HG02981 (cell line): ENCODE measurements around the gene NHERF1.

Experiments
- ATAC-seq: cut with Tn5 transposase; IDR thresholded peaks from one replicate; pipeline ENCODE4 v1.9.1; 2021; ENCODE audit warnings: mild to moderate bottlenecking, moderate library complexity; ENCODE audit not compliant: unreplicated experiment

NHERF1 gene

GRCh38 chr17:74767111-74767516, 18.7 kb downstream of the NHERF1 start:
- ATAC-seq = no peak

GRCh38 chr17:74768069-74768762, 19.8 kb downstream of the NHERF1 start:
- ATAC-seq = no peak

GRCh38 chr17:74768763-74769114, 20.3 kb downstream of the NHERF1 start:
- no peak for ATAC-seq

GRCh38 chr17:74769266-74769855, 20.9 kb downstream of the NHERF1 start:
- no peak for ATAC-seq

DNA sequence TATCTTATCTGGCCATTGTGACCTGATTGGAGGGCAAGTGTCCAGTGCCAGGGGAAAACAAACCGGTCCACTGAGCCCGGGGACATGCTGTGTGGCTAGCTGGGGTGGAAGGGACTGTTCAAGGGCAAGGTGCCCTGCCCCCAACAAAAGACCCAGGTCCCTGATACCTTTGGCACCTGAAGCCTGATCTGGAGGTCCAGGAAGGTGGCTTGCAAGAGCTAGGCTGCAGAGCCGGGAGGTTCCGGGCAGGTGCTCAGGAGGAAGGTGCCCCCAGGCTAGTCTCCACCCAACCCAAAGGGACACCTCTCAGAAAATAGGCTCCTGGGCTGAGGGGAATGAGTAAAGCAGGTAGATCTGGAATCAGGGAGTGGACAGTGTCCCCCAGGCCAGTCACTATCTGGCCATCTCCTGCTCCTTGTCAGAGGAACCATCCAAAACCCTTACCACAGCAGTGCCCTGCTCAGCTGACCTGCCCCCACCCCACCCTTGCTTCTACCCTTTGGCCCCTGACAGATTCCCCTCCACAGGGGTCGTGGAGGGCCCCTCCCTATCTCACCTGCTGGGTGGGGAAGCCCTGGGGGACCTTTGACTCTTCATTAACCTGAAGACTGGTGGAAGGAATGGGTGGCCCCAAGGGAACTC, 21.5 kb downstream of the NHERF1 start:
- ATAC-seq = no peak

DNA sequence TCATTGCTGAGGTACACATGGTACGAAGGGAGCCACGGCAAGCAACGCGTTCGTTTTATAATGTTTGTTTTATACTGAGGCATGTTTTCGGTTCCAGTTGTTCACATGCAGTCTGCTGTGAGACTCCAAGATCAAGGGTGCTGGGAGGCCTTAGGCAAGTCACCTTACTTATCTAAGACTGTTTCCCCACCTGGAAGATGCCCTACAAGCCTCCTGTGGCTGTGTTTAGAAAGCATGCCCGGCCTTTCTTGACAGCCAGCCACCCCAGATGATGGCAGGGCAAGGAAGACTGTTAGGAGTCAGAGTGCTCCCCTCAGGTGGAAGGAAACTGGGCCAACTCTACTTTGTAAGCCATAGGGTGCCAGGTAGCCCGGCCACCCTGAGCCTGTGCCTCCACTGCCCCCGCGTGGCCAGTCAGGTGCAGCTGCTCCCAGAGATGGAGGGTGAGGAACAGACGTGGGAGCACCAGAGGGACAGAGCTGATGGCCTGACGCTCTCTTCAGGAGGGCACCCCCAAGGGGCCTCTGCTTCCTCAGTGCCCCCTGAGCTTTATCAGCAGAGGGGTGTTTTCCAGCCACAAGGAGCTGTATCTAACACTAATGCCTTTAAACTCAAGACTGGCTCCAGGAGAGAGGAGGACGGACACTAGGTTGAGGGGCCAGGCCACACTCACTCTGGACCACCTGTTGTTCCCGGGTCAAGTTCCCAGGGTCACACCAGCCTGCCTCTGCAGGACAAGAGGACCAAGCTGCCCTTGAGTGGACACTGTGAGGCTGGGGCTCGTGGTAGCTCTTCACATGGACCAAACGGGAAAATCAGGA, 22.3 kb downstream of the NHERF1 start:
- ATAC-seq = no peak

GRCh38 chr17:74771319-74771914, 23.0 kb downstream of the NHERF1 start:
- ATAC-seq = no peak

GRCh38 chr17:74772053-74772452, 23.6 kb downstream of the NHERF1 start:
- no peak for ATAC-seq

DNA sequence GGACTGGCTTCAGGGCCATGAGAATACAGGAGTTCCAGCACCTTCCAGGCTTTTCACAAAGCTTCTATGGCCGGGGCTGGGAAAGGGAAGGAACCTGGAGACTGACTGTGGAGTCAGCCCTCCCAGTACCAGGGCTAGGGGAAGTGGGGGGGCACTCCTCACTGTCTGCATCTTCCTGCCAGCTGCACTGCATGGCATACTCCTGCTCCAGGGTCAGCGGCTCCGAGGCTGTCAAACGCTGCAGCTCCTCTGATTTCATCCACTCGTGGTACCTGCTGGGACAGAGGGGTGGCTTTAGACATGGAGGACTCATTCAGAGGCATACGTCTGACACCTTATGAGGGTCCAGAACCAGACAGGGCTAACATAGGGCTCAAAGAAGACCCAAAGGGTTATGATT, 25.0 kb downstream of the NHERF1 start:
- no peak for ATAC-seq

DNA sequence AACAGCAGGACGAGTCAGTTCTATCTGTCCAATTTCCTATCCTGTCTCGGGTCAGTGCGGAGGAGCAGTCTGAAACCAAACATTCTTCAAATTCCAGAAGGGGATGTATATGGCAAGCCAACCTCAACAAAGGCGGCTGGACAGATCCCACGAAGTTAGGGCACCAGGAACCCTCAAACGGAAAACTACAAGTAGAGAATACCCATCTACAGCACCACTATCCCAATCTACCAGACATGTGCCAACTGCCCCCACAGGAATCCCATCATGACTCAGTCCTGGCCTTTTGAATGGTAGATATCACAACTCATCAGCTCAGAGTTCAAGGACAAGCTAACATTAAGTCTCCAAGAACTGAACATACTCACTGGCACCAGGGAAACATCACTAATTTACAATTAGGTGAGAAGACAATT, 25.5 kb downstream of the NHERF1 start:
- no peak for ATAC-seq

GRCh38 chr17:74775409-74776043, 27.1 kb downstream of the NHERF1 start:
- no peak for ATAC-seq

- ATAC-seq = peak; percentile 64
Observed at GRCh38 chr17:74776044-74776962, 27.9 kb downstream of the NHERF1 start, which contains the start of gene NAT9. Gene NAT9, minus strand, starts transcription at chr17:74776345. Its CDS starts 647 bp downstream, at chr17:74775698.

- ATAC-seq = no peak
Observed at GRCh38 chr17:74776990-74777389, 28.6 kb downstream of the NHERF1 start.

DNA sequence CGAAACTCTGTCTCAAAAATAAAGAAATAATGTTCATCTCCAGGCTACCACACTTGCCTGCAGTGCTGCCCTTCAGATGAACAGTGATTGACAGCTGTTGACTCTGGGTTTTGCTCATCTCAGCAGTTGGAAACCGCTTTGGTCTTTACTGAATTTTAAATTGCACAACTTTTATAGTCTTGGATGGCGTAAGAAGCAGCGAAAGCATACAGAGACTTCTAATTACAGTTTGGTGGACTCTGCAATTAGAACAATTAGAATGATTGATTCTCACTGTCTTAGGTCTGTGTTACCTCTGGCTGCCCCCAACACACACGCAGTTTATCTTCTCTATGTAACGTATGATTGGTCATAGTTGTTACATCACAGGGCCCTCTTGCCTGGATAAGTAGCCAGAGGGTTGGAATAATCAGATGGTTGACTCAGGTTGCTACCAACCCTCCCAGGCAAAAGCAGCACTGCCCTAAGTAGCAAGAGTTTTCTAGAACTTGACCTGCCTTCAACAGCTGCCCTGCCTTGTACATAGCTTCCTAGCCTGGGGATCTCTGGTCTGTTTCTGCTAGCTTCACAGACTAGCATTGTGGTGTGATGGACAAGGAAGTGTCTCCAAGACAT, 29.6 kb downstream of the NHERF1 start:
- no peak for ATAC-seq

GRCh38 chr17:74778960-74779359, 30.5 kb downstream of the NHERF1 start:
- ATAC-seq = no peak

GRCh38 chr17:74779501-74779900, 31.1 kb downstream of the NHERF1 start:
- no peak for ATAC-seq

DNA sequence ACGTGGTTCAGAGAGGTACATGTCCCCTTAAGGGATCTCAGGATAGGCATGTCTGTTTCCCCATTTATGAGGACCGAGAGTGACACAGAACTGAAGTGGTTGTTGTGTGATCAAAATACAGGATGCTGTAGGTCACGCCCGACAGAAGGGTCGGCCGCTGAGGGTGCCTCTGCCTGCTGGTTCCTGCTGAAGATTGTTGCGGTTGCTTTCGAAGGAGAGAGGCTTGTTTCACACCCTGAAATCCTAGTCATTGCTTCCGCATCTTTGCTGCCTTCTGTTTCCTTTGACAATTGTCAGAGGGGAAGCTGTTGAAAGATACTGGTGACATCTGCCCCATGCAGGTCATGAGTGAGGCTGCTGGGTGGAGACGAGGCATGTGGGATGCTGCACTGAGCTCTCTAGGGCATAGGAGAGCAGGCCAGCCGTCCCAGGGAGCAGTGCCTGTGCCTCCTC, 31.5 kb downstream of the NHERF1 start:
- peak; percentile 59 for ATAC-seq

DNA sequence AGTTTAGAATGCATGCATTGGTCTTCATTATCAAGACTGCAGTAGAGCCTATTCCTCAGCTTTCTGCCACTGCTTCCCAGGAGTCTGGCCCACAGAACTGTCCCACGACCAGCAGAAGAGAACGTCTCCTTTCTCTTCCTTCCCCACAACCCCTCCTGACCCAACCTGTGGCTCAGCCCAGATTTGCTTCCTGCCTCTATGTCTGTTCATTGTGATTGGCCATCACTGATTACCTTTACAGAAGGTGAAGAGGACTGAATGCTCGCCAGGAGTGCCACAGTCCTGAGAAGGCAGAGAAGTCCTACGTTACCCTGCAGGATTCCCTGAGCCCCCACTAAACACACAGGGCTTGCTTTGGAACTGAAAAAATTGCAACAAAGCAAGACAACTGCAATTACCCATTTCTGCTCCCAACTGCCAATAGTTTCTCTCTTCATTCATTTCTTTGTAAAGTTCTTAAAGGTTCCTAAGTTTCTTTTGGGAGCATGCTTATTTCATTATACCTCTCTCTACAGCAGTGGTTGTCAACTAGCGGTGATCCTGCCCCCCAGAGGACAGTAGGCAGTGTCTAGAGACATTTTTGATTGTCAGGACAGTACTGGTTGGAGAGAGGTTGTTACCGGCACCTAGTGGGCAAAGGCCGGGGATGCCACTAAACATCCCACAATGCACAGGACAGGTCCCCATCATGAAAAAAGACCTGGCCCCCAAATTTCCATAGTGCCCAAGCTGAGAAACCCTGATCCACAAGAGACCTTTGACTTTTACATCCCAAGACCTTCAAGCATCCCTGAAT, 32.2 kb downstream of the NHERF1 start:
- no peak for ATAC-seq
